ENCODE measurements around the gene RBM47. TPM values are rescaled to one million over a fixed set of nuclear protein-coding genes. Genes with fewer than 3 reads are reported as not detected.
"Not testable (repeated sequence)": the region's sequence is repeated elsewhere in the genome, so short reads cannot be mapped to it uniquely, and the experiment has no call there.

Gene RBM47
- total RNA-seq, 5 donors from 2014 or later (not counting 1 experiment from before 2014, with no cell fraction given): 0.19 to 1.3 (median 0.79) TPM

GRCh38 chr4:40445671-40446070, 184.0 kb downstream of the RBM47 start:
- Mint-ChIP-seq H3K9me3 (no peaks in the 10 kb centered on the region), H3K36me3 (no peaks in the 10 kb centered on the region), H3K4me1 (peaks cover 0 to 19% (median 17%) of the 10 kb centered on the region in 3 donors), H3K27ac (no peak overlapping the region), H3K27me3 (no peaks in the 10 kb centered on the region), H3K4me3 (no peak overlapping the region)
- Histone ChIP-seq H3K27ac (ENCODE audit: low read length) (no peak overlapping the region), H3K9me3 (no peaks in the 10 kb centered on the region), H3K36me3 (ENCODE audit: control insufficient read depth in 2 of 2, extremely low read depth in 1 of 2, insufficient read depth in 1 of 2, low read length in 1 of 2) (no peaks in the 10 kb centered on the region), H3K4me1 (ENCODE audit: control insufficient read depth in 1 of 2, extremely low read depth in 1 of 2, insufficient read depth in 2 of 2, low read length in 2 of 2) (peaks cover 0 to 6% of the 10 kb centered on the region in 2 experiments), H3K27me3 (replicated peaks in 1 of 2; ENCODE audit: control insufficient read depth in 2 of 2, extremely low read depth in 1 of 2, insufficient read depth in 2 of 2, low read length in 1 of 2) (no peaks in the 10 kb centered on the region), H3K4me3 (ENCODE audit: control insufficient read depth in 1 of 2, extremely low read depth in 1 of 2, low read length in 1 of 2) (no peak overlapping the region)
- DNase-seq: no peak
- WGBS (ENCODE audit: insufficient coverage): no CpG with 5 or more reads among the region's 2 CpGs
- no peak for ATAC-seq (replicated peaks in 1 of 4)
- POLR2A ChIA-PET: no interaction called here
- CTCF ChIA-PET: no interaction called here

- Histone ChIP-seq H3K27ac (ENCODE audit: low read length) (no peak overlapping the region), H3K9me3 (no peaks in the 10 kb centered on the region), H3K36me3 (ENCODE audit: control insufficient read depth in 2 of 2, extremely low read depth in 1 of 2, insufficient read depth in 1 of 2, low read length in 1 of 2) (no peaks in the 10 kb centered on the region), H3K27me3 (replicated peaks in 1 of 2; ENCODE audit: control insufficient read depth in 2 of 2, extremely low read depth in 1 of 2, insufficient read depth in 2 of 2, low read length in 1 of 2) (no peaks in the 10 kb centered on the region), H3K4me3 (ENCODE audit: control insufficient read depth in 1 of 2, extremely low read depth in 1 of 2, low read length in 1 of 2) (no peak overlapping the region), H3K4me1 (ENCODE audit: control insufficient read depth in 1 of 2, extremely low read depth in 1 of 2, insufficient read depth in 2 of 2, low read length in 2 of 2) (peaks cover 0 to 12% of the 10 kb centered on the region in 2 experiments)
- Mint-ChIP-seq H3K27ac (no peak overlapping the region), H3K9me3 (no peaks in the 10 kb centered on the region), H3K27me3 (no peaks in the 10 kb centered on the region), H3K36me3 (no peaks in the 10 kb centered on the region), H3K4me1 (peaks cover 11 to 31% (median 25%) of the 10 kb centered on the region in 3 donors), H3K4me3 (no peak overlapping the region)
- DNase-seq: no peak
- ChIA-PET POLR2A (no interaction called here), CTCF (interaction anchor here in 1 of 2 donors (0.6 kb wide), 1 partner anchor 9 kb away, joined by 4 read pairs; no protein-coding TSS in a partner anchor)
- ATAC-seq (replicated peaks in 1 of 4): no peak
- WGBS (ENCODE audit: insufficient coverage): 40% methylated on average over 1 of the region's 1 CpG
Observed at GRCh38 chr4:40441430-40441829, 188.2 kb downstream of the RBM47 start.

DNA sequence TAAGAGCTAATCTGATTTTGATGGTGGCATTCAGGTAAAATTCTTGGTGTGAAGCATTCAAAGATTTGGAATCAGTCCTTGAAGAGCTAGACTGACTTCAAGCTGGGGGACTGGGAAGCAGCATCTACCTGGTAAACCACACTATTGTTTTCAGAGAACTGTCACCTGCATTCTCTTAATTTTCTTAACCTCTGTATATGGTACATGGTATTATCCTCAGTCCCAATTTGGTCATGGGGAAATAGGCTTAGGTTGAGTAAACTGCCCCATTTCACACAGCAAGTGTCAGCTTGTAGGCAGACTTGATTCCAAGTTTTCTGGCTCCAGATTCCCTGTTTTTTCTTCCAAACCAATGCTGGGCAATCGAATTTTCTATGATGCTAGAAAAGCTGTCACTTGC, 190.1 kb downstream of the RBM47 start:
- H3K4me1 Mint-ChIP-seq: peaks cover 13 to 36% (median 34%) of the 10 kb centered on the region in 3 donors
- peak overlapping the region in 1 of 3 donors; percentile 56 for H3K4me3 Mint-ChIP-seq
- POLR2A ChIA-PET: no interaction called here
- H3K9me3 Mint-ChIP-seq: no peaks in the 10 kb centered on the region
- no peaks in the 10 kb centered on the region for H3K27me3 Mint-ChIP-seq
- ATAC-seq (replicated peaks in 1 of 4) (peak in 3 of 4 experiments; percentile 26 to 61 (median 27)), DNase-seq (no peak)
- Histone ChIP-seq H3K4me1 (ENCODE audit: control insufficient read depth in 1 of 2, extremely low read depth in 1 of 2, insufficient read depth in 2 of 2, low read length in 2 of 2) (peaks cover 3 to 15% of the 10 kb centered on the region in 2 experiments), H3K9me3 (no peaks in the 10 kb centered on the region), H3K36me3 (ENCODE audit: control insufficient read depth in 2 of 2, extremely low read depth in 1 of 2, insufficient read depth in 1 of 2, low read length in 1 of 2) (no peaks in the 10 kb centered on the region), H3K27me3 (replicated peaks in 1 of 2; ENCODE audit: control insufficient read depth in 2 of 2, extremely low read depth in 1 of 2, insufficient read depth in 2 of 2, low read length in 1 of 2) (no peaks in the 10 kb centered on the region), H3K27ac (ENCODE audit: low read length) (no peak overlapping the region), H3K4me3 (ENCODE audit: control insufficient read depth in 1 of 2, extremely low read depth in 1 of 2, low read length in 1 of 2) (no peak overlapping the region)
- WGBS (ENCODE audit: insufficient coverage): 60% methylated on average over 1 of the region's 1 CpG
- peak overlapping the region in 1 of 2 donors; percentile 48 for H3K27ac Mint-ChIP-seq
- CTCF ChIA-PET: interaction anchor here in 1 of 2 donors (1.1 kb wide), 1 partner anchor 15 kb away, joined by 3 read pairs; no protein-coding TSS in a partner anchor
- H3K36me3 Mint-ChIP-seq: no peaks in the 10 kb centered on the region

DNA sequence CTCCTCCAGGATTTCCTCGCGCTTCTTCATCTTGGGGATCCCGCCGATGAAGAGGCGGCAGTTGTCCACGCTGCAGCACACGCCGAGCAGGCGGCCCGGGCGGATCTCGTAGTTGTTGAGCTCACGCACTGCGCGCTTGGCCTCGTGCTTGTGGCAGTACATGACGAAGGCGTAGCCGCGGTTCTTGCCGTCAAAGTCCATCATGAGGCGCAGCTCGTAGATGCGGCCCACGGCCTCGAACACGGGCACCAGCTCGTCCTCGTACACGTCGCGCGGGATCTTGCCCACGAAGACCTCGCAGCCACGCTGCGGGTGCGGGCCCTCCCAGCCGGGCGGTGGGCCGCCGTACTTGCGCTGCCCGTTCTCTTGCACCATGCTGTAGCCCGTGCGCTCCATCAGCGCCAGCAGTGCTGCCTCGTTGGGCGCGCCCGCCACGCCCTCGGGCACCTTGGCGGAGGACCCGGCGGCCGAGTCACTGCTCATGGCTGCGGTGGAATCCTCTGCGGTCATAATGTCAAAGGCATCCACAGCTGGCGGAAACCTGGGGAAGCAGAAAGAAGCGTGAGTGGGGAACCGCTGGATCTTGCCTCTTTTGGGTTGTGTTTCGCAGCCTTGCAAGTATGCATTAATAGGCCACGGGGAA, 191.2 kb downstream of the RBM47 start:
- POLR2A ChIA-PET: no interaction called here
- WGBS (ENCODE audit: insufficient coverage): 94% methylated on average over 63 of the region's 64 CpGs
- H3K4me3 Mint-ChIP-seq: peak overlapping the region in 1 of 3 donors; percentile 56
- no peaks in the 10 kb centered on the region for H3K9me3 Mint-ChIP-seq
- H3K9me3 ChIP-seq: no peaks in the 10 kb centered on the region
- CTCF ChIA-PET: interaction anchor here in 1 of 2 donors (1.1 kb wide), 1 partner anchor 16 kb away, joined by 3 read pairs; no protein-coding TSS in a partner anchor
- no peaks in the 10 kb centered on the region for H3K27me3 Mint-ChIP-seq
- DNase-seq (no peak), ATAC-seq (replicated peaks in 1 of 4) (no peak)
- no peak overlapping the region for H3K27ac ChIP-seq (ENCODE audit: low read length)
- H3K4me3 ChIP-seq (ENCODE audit: control insufficient read depth in 1 of 2, extremely low read depth in 1 of 2, low read length in 1 of 2): no peak overlapping the region
- H3K27ac Mint-ChIP-seq: peak overlapping the region; percentile 48 to 59
- peaks cover 3 to 25% of the 10 kb centered on the region in 2 experiments for H3K4me1 ChIP-seq (ENCODE audit: control insufficient read depth in 1 of 2, extremely low read depth in 1 of 2, insufficient read depth in 2 of 2, low read length in 2 of 2)
- peaks cover 23 to 46% (median 44%) of the 10 kb centered on the region in 3 donors for H3K4me1 Mint-ChIP-seq
- H3K36me3 Mint-ChIP-seq: no peaks in the 10 kb centered on the region
- H3K27me3 ChIP-seq (replicated peaks in 1 of 2; ENCODE audit: control insufficient read depth in 2 of 2, extremely low read depth in 1 of 2, insufficient read depth in 2 of 2, low read length in 1 of 2): no peaks in the 10 kb centered on the region
- no peaks in the 10 kb centered on the region for H3K36me3 ChIP-seq (ENCODE audit: control insufficient read depth in 2 of 2, extremely low read depth in 1 of 2, insufficient read depth in 1 of 2, low read length in 1 of 2)

GRCh38 chr4:40437741-40438383, 191.8 kb downstream of the RBM47 start:
- no peak for ATAC-seq (replicated peaks in 1 of 4)
- H3K27ac ChIP-seq (ENCODE audit: low read length): no peak overlapping the region
- DNase-seq: no peak
- H3K27me3 Mint-ChIP-seq: no peaks in the 10 kb centered on the region
- CTCF ChIA-PET: interaction anchor here in 1 of 2 donors (0.5 kb wide), 1 partner anchor 66 kb away, joined by 3 read pairs; no protein-coding TSS in a partner anchor
- no peaks in the 10 kb centered on the region for H3K36me3 Mint-ChIP-seq
- H3K4me3 ChIP-seq (ENCODE audit: control insufficient read depth in 1 of 2, extremely low read depth in 1 of 2, low read length in 1 of 2): no peak overlapping the region
- WGBS (ENCODE audit: insufficient coverage): 97% methylated on average over 54 of the region's 59 CpGs
- H3K9me3 ChIP-seq: no peaks in the 10 kb centered on the region
- H3K4me1 ChIP-seq (ENCODE audit: control insufficient read depth in 1 of 2, extremely low read depth in 1 of 2, insufficient read depth in 2 of 2, low read length in 2 of 2): peaks cover 10 to 30% of the 10 kb centered on the region in 2 experiments
- H3K27ac Mint-ChIP-seq: no peak overlapping the region
- no peaks in the 10 kb centered on the region for H3K36me3 ChIP-seq (ENCODE audit: control insufficient read depth in 2 of 2, extremely low read depth in 1 of 2, insufficient read depth in 1 of 2, low read length in 1 of 2)
- H3K4me1 Mint-ChIP-seq: peaks cover 28 to 51% (median 50%) of the 10 kb centered on the region in 3 donors
- no peaks in the 10 kb centered on the region for H3K9me3 Mint-ChIP-seq
- POLR2A ChIA-PET: no interaction called here
- H3K4me3 Mint-ChIP-seq: no peak overlapping the region
- H3K27me3 ChIP-seq (replicated peaks in 1 of 2; ENCODE audit: control insufficient read depth in 2 of 2, extremely low read depth in 1 of 2, insufficient read depth in 2 of 2, low read length in 1 of 2): no peaks in the 10 kb centered on the region

DNA sequence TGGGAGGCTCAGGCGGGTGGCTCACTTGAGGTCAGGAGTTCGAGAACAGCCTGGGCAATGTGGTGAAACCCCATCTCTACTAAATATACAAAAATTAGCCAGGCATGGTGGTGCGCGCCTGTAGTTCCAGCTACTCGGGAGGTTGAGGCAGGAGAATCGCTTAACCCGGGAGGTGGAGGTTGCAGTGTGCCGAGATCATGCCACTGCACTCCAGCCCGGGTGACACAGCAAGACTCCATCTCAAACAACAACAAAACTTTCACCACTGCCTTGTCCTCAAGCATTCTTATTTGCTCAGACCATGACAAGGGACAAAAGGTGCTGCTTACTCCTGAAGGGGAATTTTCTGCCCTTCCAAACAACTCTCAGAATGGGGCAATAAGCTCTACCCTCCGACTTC, 194.4 kb downstream of the RBM47 start:
- POLR2A ChIA-PET: not testable (repeated sequence)

More for the DNA sequence above, 194.4 kb downstream of the RBM47 start:
- H3K4me3 ChIP-seq (ENCODE audit: control insufficient read depth in 1 of 2, extremely low read depth in 1 of 2, low read length in 1 of 2); H3K27me3 Mint-ChIP-seq; H3K27ac ChIP-seq (ENCODE audit: low read length); CTCF ChIA-PET; ATAC-seq (replicated peaks in 1 of 4); H3K36me3 ChIP-seq (ENCODE audit: control insufficient read depth in 2 of 2, extremely low read depth in 1 of 2, insufficient read depth in 1 of 2, low read length in 1 of 2); H3K36me3 Mint-ChIP-seq; H3K27me3 ChIP-seq (replicated peaks in 1 of 2; ENCODE audit: control insufficient read depth in 2 of 2, extremely low read depth in 1 of 2, insufficient read depth in 2 of 2, low read length in 1 of 2); H3K9me3 ChIP-seq; DNase-seq; H3K4me3 Mint-ChIP-seq; H3K9me3 Mint-ChIP-seq; H3K27ac Mint-ChIP-seq: not testable (repeated sequence)
- 98% methylated on average over 7 of the region's 10 CpGs for WGBS (ENCODE audit: insufficient coverage)
- peaks cover 15 to 31% of the 10 kb centered on the region in 2 experiments for H3K4me1 ChIP-seq (ENCODE audit: control insufficient read depth in 1 of 2, extremely low read depth in 1 of 2, insufficient read depth in 2 of 2, low read length in 2 of 2)
- H3K4me1 Mint-ChIP-seq: peaks cover 35 to 57% (median 55%) of the 10 kb centered on the region in 3 donors
